ENCODE measurements around the gene CLTCL1.

CLTCL1 gene

GRCh38 chr22:19152942-19153883, 138.3 kb downstream of the CLTCL1 start:
- no peak for DNase-seq
- in situ Hi-C loops (cut with HindIII; ENCODE audit: low pct_ligation_motif_present, low sequenced_read_pairs) = no loop called here
- H3K27me3 ChIP-seq (replicated peaks) = peaks cover 48% of the 10 kb centered on the region
- no peak overlapping the region for H3K27ac ChIP-seq
- TF ChIP-seq CTCF (IDR thresholded peaks at IDR 0.05; ENCODE audit: low read depth, low read length, missing control alignments) = no peak
- no peak overlapping the region for H3K4me3 ChIP-seq (ENCODE audit: low read depth, low read length)
- no peaks in the 10 kb centered on the region for H3K36me3 ChIP-seq (replicated peaks)

GRCh38 chr22:19151329-19152191, 140.0 kb downstream of the CLTCL1 start:
- DNase-seq = no peak
- Histone ChIP-seq H3K27ac (no peak overlapping the region), H3K4me3 (ENCODE audit: low read depth, low read length) (no peak overlapping the region), H3K36me3 (replicated peaks) (no peaks in the 10 kb centered on the region), H3K27me3 (replicated peaks) (peaks cover 61% of the 10 kb centered on the region)
- TF ChIP-seq CTCF (IDR thresholded peaks at IDR 0.05; ENCODE audit: low read depth, low read length, missing control alignments) = no peak
- in situ Hi-C loops (cut with HindIII; ENCODE audit: low pct_ligation_motif_present, low sequenced_read_pairs) = no loop called here

- in situ Hi-C loops (cut with HindIII; ENCODE audit: low pct_ligation_motif_present, low sequenced_read_pairs) = no loop called here
- no peak for TF ChIP-seq CTCF (IDR thresholded peaks at IDR 0.05; ENCODE audit: low read depth, low read length, missing control alignments)
- DNase-seq = no peak
- Histone ChIP-seq H3K27me3 (replicated peaks) (peaks cover 61% of the 10 kb centered on the region), H3K4me3 (ENCODE audit: low read depth, low read length) (no peak overlapping the region), H3K27ac (no peak overlapping the region), H3K36me3 (replicated peaks) (no peaks in the 10 kb centered on the region)
Measured at GRCh38 chr22:19150482-19151328, 140.8 kb downstream of the CLTCL1 start.

- DNase-seq = no peak
- in situ Hi-C loops (cut with HindIII; ENCODE audit: low pct_ligation_motif_present, low sequenced_read_pairs) = no loop called here
- Histone ChIP-seq H3K27me3 (replicated peaks) (peaks cover 59% of the 10 kb centered on the region), H3K27ac (no peak within 1 kb of the TSS), H3K4me3 (ENCODE audit: low read depth, low read length) (no peak within 1 kb of the TSS), H3K36me3 (replicated peaks) (no peaks in the 10 kb centered on the region)
- no peak for TF ChIP-seq CTCF (IDR thresholded peaks at IDR 0.05; ENCODE audit: low read depth, low read length, missing control alignments)
Measured at GRCh38 chr22:19149991-19150390, 141.5 kb downstream of the CLTCL1 start, which contains the start of gene GSC2. Gene GSC2, minus strand, starts transcription at chr22:19150292. Its CDS starts 9 bp downstream, at chr22:19150283.
